Right lobe of liver (tissue), 4 donors: ENCODE measurements around the gene CHI3L2.

ENCODE experiments used
- POLR2A ChIP-seq: fragments of 450-650 bp; IDR thresholded peaks from one replicate; pipeline ENCODE4 v1.6.1; 2017; ENCODE audit warnings: antibody characterized with exemption, mild to moderate bottlenecking
- TF ChIP-seq, protein P1 (sequence below), 4 donors: fragments of 200-600 bp in 3 of 4; fragments of 450-650 bp in 1 of 4; IDR thresholded peaks; one replicate each; pipeline versions ENCODE4 v1.5.1 to v1.8.0; 2016 to 2022; ENCODE audit warnings: antibody characterized with exemption in 4 of 4, mild to moderate bottlenecking in 2 of 4
- donor health status: DM: no; HTN: no; CAD: no.
- donor health status: DM: no; HTN: no; CAD: no.
- donor health status: DM: no; HTN: yes; CAD: no.

DNA sequence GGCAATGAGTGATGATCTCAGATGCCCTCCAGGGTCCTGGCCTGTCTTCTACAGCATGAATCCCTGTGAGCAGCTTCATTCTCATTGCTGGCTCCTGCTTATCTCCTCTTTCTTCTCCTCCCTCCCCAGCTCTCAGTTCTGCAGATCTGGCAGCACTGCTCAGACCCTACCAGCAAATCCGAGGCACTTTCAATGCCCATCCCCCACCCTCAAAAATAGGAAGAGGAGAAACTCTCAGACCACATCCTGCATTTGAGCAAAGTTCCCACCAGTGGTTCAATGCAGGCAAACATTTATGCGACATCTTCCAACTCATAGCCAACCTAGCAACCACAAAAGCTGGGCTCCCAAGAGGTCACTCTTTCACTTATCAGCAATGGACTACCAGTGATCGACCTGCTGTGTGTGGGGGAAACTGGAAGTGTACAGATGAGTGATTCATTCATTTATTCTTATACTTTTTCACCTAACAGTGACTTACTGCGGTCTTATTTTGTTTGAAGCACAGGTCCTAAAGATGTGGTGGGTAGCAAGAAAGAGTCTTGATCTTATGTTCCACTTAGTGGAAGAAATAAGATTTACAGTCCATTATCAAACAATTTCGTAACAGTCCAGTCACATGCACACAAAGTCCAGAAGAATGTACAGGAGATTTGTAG is 5.8 kb upstream of the CHI3L2 start:
- TF ChIP-seq, protein P1, sequence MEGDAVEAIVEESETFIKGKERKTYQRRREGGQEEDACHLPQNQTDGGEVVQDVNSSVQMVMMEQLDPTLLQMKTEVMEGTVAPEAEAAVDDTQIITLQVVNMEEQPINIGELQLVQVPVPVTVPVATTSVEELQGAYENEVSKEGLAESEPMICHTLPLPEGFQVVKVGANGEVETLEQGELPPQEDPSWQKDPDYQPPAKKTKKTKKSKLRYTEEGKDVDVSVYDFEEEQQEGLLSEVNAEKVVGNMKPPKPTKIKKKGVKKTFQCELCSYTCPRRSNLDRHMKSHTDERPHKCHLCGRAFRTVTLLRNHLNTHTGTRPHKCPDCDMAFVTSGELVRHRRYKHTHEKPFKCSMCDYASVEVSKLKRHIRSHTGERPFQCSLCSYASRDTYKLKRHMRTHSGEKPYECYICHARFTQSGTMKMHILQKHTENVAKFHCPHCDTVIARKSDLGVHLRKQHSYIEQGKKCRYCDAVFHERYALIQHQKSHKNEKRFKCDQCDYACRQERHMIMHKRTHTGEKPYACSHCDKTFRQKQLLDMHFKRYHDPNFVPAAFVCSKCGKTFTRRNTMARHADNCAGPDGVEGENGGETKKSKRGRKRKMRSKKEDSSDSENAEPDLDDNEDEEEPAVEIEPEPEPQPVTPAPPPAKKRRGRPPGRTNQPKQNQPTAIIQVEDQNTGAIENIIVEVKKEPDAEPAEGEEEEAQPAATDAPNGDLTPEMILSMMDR (IDR thresholded peaks at IDR 0.05), result no peak
- TF ChIP-seq POLR2A, result no peak
